DND-41 (cell line): ENCODE measurements around the gene RNASE7.

Source experiments
- ATAC-seq: fragments of 200-7000 bp; cut with Tn5 transposase; 3 replicates; pipeline ENCODE4 v1.9.1; 2021; ENCODE audit warnings: low read depth; ENCODE audit not compliant: insufficient read depth
- DNase-seq: peaks from one replicate; pipeline ENCODE4 v3.0.0-alpha.2; 2020
- H2AFZ ChIP-seq: 2 replicates; pipeline ENCODE4 v1.6.0; 2012; ENCODE audit warnings: low read depth, low read length
- H3K27ac ChIP-seq: 2 replicates; pipeline ENCODE4 v1.5.1; 2012; ENCODE audit warnings: low read length, inconsistent platforms
- H3K27me3 ChIP-seq: fragments of 200-600 bp; sonication (generic); 2 replicates; pipeline ENCODE4 v1.6.0; 2012; ENCODE audit warnings: low read length, mild to moderate bottlenecking, inconsistent platforms; ENCODE audit not compliant: insufficient read depth, poor library complexity
- H3K36me3 ChIP-seq: 2 replicates; pipeline ENCODE4 v1.5.1; 2012; ENCODE audit warnings: low read length, inconsistent platforms; ENCODE audit not compliant: insufficient read depth
- H3K4me1 ChIP-seq: 2 replicates; pipeline ENCODE4 v1.5.1; 2012; ENCODE audit warnings: mild to moderate bottlenecking, low read length; ENCODE audit not compliant: insufficient read depth
- H3K4me2 ChIP-seq: 2 replicates; pipeline ENCODE4 v1.6.0; 2012; ENCODE audit warnings: mild to moderate bottlenecking, moderate library complexity, low read length, inconsistent platforms; ENCODE audit not compliant: insufficient read depth
- H3K4me3 ChIP-seq, 2 experiments: fragments of 200-600 bp in 1 of 2; shearing (Covaris generic) in 1 of 2; 2 replicates each; pipeline ENCODE4 v1.5.1; 2012 to 2016; ENCODE audit warnings: inconsistent platforms in 2 of 2, low read length in 2 of 2, mild to moderate bottlenecking in 2 of 2, low read depth in 1 of 2, moderate library complexity in 1 of 2
- H3K79me2 ChIP-seq: 2 replicates; pipeline ENCODE4 v1.6.0; 2012; ENCODE audit warnings: low read length, inconsistent platforms; ENCODE audit not compliant: insufficient read depth
- H3K9ac ChIP-seq: 2 replicates; pipeline ENCODE4 v1.6.0; 2012; ENCODE audit warnings: low read depth, mild to moderate bottlenecking, inconsistent platforms, low read length, moderate library complexity
- H3K9me3 ChIP-seq: 2 replicates; pipeline ENCODE4 v1.5.1; 2012; ENCODE audit warnings: low read length, moderate library complexity, mild to moderate bottlenecking, inconsistent platforms; ENCODE audit not compliant: insufficient read depth, severe bottlenecking
- H4K20me1 ChIP-seq: 2 replicates; pipeline ENCODE4 v1.6.0; 2012; ENCODE audit warnings: low read length; ENCODE audit not compliant: insufficient read depth
- EZH2 ChIP-seq: IDR thresholded peaks from 3 replicates; pipeline ENCODE4 v1.6.1; 2012; ENCODE audit warnings: borderline replicate concordance, low read depth, mild to moderate bottlenecking, moderate library complexity, low read length, inconsistent platforms; ENCODE audit not compliant: severe bottlenecking
- TF ChIP-seq, protein P1 (sequence below): IDR thresholded peaks from 2 replicates; pipeline ENCODE4 v1.5.1; 2012; ENCODE audit warnings: borderline replicate concordance, low read length, moderate library complexity, mild to moderate bottlenecking; ENCODE audit not compliant: poor library complexity, severe bottlenecking; ENCODE audit errors: extremely low read depth

Gene RNASE7

DNA sequence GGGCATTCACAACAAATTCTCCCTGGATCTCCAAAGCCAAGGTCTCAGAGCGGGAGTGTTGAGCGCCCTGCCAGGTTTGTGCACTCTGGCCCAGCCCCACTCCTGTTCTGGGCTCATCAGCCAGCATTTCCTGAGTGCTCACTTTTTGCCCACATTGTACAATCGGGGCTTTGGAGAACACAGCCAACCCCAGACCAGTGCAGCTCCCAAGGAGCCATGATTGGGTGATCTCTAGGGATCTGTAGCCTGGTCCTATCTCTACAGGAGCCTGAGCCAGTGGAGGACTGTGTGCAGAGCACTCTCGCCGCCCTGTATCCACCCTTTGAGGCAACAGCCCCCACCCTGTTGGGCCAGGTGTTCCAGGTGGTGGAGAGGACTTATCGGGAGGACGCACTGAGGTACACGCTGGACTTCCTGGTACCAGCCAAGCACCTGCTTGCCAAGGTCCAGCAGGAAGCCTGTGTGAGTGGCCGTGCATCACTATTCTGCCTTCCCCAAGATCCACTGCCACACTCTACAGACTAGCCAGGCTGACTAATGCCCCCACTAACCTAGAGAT, 30.7 kb downstream of the RNASE7 start:
- no peak for TF ChIP-seq EZH2
- TF ChIP-seq, protein P1, sequence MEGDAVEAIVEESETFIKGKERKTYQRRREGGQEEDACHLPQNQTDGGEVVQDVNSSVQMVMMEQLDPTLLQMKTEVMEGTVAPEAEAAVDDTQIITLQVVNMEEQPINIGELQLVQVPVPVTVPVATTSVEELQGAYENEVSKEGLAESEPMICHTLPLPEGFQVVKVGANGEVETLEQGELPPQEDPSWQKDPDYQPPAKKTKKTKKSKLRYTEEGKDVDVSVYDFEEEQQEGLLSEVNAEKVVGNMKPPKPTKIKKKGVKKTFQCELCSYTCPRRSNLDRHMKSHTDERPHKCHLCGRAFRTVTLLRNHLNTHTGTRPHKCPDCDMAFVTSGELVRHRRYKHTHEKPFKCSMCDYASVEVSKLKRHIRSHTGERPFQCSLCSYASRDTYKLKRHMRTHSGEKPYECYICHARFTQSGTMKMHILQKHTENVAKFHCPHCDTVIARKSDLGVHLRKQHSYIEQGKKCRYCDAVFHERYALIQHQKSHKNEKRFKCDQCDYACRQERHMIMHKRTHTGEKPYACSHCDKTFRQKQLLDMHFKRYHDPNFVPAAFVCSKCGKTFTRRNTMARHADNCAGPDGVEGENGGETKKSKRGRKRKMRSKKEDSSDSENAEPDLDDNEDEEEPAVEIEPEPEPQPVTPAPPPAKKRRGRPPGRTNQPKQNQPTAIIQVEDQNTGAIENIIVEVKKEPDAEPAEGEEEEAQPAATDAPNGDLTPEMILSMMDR, result no peak
- Histone ChIP-seq H3K9ac (no peak overlapping the region), H3K4me2 (no peak overlapping the region), H3K27ac (no peak overlapping the region), H3K9me3 (no peaks in the 10 kb centered on the region), H3K27me3 (peaks cover 50% of the 10 kb centered on the region), H3K79me2 (no peaks in the 10 kb centered on the region), H3K4me1 (peaks cover 23% of the 10 kb centered on the region), H3K36me3 (no peaks in the 10 kb centered on the region), H2AFZ (no peak overlapping the region), H4K20me1 (peaks cover 24% of the 10 kb centered on the region; the same call in 1 of the 2 replicates), H3K4me3 (no peak overlapping the region)
- DNase-seq (no peak), ATAC-seq (no peak)

DNA sequence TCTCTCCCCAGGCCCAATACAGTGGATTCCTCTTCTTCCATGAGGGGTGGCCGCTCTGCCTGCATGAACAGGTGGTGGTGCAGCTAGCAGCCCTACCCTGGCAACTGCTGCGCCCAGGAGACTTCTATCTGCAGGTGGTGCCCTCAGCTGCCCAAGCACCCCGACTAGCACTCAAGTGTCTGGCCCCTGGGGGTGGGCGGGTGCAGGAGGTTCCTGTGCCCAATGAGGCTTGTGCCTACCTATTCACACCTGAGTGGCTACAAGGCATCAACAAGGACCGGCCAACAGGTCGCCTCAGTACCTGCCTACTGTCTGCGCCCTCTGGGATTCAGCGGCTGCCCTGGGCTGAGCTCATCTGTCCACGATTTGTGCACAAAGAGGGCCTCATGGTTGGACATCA, 31.8 kb downstream of the RNASE7 start:
- TF ChIP-seq EZH2, result no peak
- TF ChIP-seq, protein P1, result no peak
- H3K9me3 ChIP-seq, result no peaks in the 10 kb centered on the region
- no peak overlapping the region for H3K4me2 ChIP-seq
- H3K27ac ChIP-seq, result no peak overlapping the region
- peaks cover 20% of the 10 kb centered on the region; the same call in 1 of the 2 replicates for H4K20me1 ChIP-seq
- peaks cover 23% of the 10 kb centered on the region for H3K4me1 ChIP-seq
- ATAC-seq, result no peak
- no peaks in the 10 kb centered on the region for H3K79me2 ChIP-seq
- no peaks in the 10 kb centered on the region for H3K36me3 ChIP-seq
- no peak overlapping the region for H2AFZ ChIP-seq
- peaks cover 49% of the 10 kb centered on the region for H3K27me3 ChIP-seq
- no peak overlapping the region for H3K9ac ChIP-seq
- no peak for DNase-seq
- H3K4me3 ChIP-seq, result no peak overlapping the region

DNA sequence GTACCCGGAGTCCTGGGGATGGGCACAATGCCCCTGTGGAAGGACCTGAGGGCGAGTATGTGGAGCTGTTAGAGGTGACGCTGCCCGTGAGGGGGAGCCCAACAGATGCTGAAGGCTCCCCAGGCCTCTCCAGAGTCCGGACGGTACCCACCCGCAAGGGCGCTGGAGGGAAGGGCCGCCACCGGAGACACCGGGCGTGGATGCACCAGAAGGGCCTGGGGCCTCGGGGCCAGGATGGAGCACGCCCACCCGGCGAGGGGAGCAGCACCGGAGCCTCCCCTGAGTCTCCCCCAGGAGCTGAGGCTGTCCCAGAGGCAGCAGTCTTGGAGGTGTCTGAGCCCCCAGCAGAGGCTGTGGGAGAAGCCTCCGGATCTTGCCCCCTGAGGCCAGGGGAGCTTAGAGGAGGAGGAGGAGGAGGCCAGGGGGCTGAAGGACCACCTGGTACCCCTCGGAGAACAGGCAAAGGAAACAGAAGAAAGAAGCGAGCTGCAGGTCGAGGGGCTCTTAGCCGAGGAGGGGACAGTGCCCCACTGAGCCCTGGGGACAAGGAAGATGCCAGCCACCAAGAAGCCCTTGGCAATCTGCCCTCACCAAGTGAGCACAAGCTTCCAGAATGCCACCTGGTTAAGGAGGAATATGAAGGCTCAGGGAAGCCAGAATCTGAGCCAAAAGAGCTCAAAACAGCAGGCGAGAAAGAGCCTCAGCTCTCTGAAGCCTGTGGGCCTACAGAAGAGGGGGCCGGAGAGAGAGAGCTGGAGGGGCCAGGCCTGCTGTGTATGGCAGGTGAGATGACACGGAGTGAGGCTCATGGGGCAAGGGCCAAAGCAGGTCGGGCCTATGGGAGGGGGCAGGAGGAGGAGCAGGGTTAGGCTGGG, 32.5 kb downstream of the RNASE7 start:
- no peaks in the 10 kb centered on the region for H3K9me3 ChIP-seq
- no peaks in the 10 kb centered on the region for H3K79me2 ChIP-seq
- no peak overlapping the region for H3K4me2 ChIP-seq
- H3K9ac ChIP-seq, result no peak overlapping the region
- H2AFZ ChIP-seq, result no peak overlapping the region
- TF ChIP-seq, protein P1, result no peak
- no peak for TF ChIP-seq EZH2
- H3K4me3 ChIP-seq, result no peak overlapping the region
- H3K27ac ChIP-seq, result no peak overlapping the region
- H3K4me1 ChIP-seq, result peaks cover 23% of the 10 kb centered on the region
- no peak for DNase-seq
- no peaks in the 10 kb centered on the region for H3K36me3 ChIP-seq
- peaks cover 20% of the 10 kb centered on the region; the same call in 1 of the 2 replicates for H4K20me1 ChIP-seq
- H3K27me3 ChIP-seq, result peaks cover 48% of the 10 kb centered on the region
- no peak for ATAC-seq
